GM12873 (cell line): Measurements from ENCODE around the gene KLK14.

ENCODE experiments used
- CTCF ChIP-seq: IDR thresholded peaks from 2 replicates; pipeline ENCODE4 v1.5.1; 2012; ENCODE audit warnings: low read depth, mild to moderate bottlenecking, moderate library complexity, low read length, control low read depth; ENCODE audit not compliant: insufficient read depth; ENCODE audit errors: missing control alignments

Gene KLK14

GRCh38 chr19:51075998-51076397 is 6.7 kb downstream of the KLK14 start:
- TF ChIP-seq CTCF: no peak

DNA sequence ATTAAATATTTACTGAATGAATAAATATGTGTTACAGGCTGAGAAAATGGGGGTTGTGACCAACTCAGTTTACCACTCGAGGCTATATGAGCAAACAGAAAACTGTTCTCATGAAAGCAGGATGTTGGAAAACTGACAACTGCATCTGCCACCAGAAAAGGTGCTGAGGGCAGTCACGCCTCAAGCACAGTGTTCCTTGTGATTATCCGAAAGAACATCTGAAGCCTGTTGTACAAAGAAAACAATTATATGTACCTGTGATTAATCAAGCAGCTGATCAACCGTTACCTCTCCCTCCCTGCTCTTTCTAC is 11.6 kb downstream of the KLK14 start:
- TF ChIP-seq CTCF: no peak

DNA sequence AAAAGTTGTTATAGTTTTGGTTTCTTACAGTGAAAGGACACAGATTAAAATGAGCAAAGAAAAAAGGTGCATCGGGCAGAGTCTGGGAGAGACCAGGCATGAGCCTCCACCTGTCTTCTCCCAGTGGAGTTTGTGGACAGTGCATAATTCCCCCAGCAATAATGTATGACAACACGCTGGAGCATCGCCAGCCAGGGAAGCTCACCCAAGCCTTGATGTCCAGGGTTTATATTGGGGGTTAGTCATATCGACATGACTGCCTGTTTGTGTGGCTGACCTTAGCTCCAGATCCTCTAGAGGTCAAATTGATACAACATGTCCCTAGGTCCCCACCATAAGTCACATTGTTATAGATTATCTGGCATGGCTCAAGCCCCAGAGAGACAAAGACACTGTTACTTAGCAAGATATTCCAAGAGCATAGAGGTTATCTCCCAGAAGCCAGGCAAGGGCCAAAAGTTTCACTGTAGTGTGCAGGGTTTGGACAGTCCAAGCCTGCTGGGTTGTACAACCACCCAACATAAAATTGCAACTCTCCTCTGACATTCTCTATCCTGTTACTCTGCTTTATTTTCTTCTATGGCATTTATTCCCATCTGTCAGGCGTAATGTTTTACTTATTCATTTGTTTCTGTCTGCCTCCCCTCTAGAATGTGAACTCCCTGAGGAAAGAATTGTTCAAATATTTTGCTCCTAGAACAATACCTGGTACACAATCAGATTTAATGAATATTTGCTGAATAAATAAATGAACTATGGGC is 12.2 kb downstream of the KLK14 start:
- TF ChIP-seq CTCF: no peak

GRCh38 chr19:51066393-51067186 is 16.1 kb downstream of the KLK14 start:
- no peak for TF ChIP-seq CTCF

GRCh38 chr19:51065221-51065960 is 17.3 kb downstream of the KLK14 start:
- TF ChIP-seq CTCF: no peak

- TF ChIP-seq CTCF: no peak
Measured at GRCh38 chr19:51064534-51065220, 18.0 kb downstream of the KLK14 start, which contains the start of gene KLK13. Gene KLK13 (minus strand): TSS chr19:51065092. CDS start chr19:51065067, 25 bp downstream.

- TF ChIP-seq CTCF: no peak
Measured at GRCh38 chr19:51063664-51064063, 19.0 kb downstream of the KLK14 start.
